ENCODE data around the gene SPNS3. TPM values are rescaled to one million over a fixed set of nuclear protein-coding genes. Genes with fewer than 3 reads are reported as not detected.

SPNS3 gene
- total and polyA plus RNA-seq, 2 of the 4 experiments (the other 2 are of a cell fraction): 0.18 TPM; not detected in 1

DNA sequence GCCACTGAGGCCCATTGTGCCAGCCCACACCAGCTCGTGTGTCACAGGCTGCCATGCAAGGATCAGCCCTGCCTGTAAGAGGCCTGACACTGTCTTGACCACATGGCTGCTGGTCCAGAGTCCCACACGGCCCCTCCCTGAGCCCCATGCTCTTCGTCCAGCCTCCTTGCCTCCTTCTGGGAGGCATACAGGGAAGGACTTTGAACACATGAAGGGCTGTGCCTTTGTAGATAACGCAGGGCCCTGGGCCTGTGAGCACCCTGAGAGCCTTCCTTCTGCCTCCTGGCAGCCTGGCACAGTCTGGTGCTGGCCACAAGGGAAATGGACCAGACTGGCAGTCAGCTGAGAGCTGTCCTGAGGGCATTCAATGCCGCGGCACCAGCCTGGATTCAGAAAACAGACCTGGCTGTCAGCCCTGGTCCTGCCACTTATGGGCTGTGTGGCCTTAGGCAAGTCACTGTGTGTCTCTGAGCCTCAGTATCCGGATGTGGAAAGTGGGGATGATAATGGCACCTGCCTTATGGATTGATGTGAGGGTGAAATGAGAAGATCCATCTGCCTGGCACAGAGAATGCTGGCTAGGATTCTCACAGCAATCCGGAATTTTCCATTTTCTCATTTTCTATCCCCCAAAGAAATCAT, 45.7 kb downstream of the SPNS3 start:
- H3K27ac ChIP-seq (ENCODE audit: insufficient read depth, low read length): no peak overlapping the region
- no peak overlapping the region for H3K56ac ChIP-seq (ENCODE audit: extremely low read depth, insufficient read depth, low read length)
- no peak overlapping the region for H3K23ac ChIP-seq (ENCODE audit: low read depth, low read length)
- no peaks in the 10 kb centered on the region; the same call in 1 of the 2 replicates for H4K20me1 ChIP-seq (ENCODE audit: insufficient read depth, low read length)
- H2BK20ac ChIP-seq (ENCODE audit: low read depth, low read length): no peak overlapping the region
- no peak overlapping the region for H4K91ac ChIP-seq (ENCODE audit: insufficient read depth, low read depth, low read length)
- BruUV-seq (replicated peaks): no TSS peak
- intact Hi-C loops (cut with micrococcal nuclease): no loop called here
- no peak overlapping the region for H4K5ac ChIP-seq (ENCODE audit: low read depth, low read length)
- no peaks in the 10 kb centered on the region for H3K79me1 ChIP-seq (ENCODE audit: low read depth in 1 of 2, low read length in 2 of 2)
- H2AK9ac ChIP-seq (replicated peaks; ENCODE audit: low read depth, low read length, poor library complexity): no peak overlapping the region
- H2BK15ac ChIP-seq (ENCODE audit: low read depth, low read length): no peak overlapping the region
- ATAC-seq (ENCODE audit: low read depth): no peak
- H3K4me3 ChIP-seq (ENCODE audit: insufficient read depth, low read depth, low read length): no peak overlapping the region
- no peak overlapping the region for H2AK5ac ChIP-seq (ENCODE audit: low read depth, low read length)
- TF ChIP-seq SMC3 (IDR thresholded peaks at IDR 0.05; ENCODE audit: low read depth, low read length) (no peak), MXI1 (IDR thresholded peaks at IDR 0.05; ENCODE audit: borderline replicate concordance, low read depth, low read length) (no peak), MAFK (IDR thresholded peaks at IDR 0.05; ENCODE audit: low read depth, low read length) (no peak), NFE2L2 (IDR thresholded peaks at IDR 0.05; ENCODE audit: low read depth, low read length) (no peak), FOS (IDR thresholded peaks at IDR 0.05; ENCODE audit: low read depth, low read length) (no peak), RAD21 (IDR thresholded peaks at IDR 0.05; ENCODE audit: low read length) (no peak), BHLHE40 (IDR thresholded peaks at IDR 0.05; ENCODE audit: low read depth, low read length) (no peak), MAZ (IDR thresholded peaks at IDR 0.05; ENCODE audit: borderline replicate concordance, low read depth, low read length) (no peak), CHD1 (IDR thresholded peaks at IDR 0.05; ENCODE audit: low read depth, low read length) (no peak), CEBPB (IDR thresholded peaks at IDR 0.05; ENCODE audit: low read depth, low read length) (no peak)
- TF ChIP-seq, protein P1, sequence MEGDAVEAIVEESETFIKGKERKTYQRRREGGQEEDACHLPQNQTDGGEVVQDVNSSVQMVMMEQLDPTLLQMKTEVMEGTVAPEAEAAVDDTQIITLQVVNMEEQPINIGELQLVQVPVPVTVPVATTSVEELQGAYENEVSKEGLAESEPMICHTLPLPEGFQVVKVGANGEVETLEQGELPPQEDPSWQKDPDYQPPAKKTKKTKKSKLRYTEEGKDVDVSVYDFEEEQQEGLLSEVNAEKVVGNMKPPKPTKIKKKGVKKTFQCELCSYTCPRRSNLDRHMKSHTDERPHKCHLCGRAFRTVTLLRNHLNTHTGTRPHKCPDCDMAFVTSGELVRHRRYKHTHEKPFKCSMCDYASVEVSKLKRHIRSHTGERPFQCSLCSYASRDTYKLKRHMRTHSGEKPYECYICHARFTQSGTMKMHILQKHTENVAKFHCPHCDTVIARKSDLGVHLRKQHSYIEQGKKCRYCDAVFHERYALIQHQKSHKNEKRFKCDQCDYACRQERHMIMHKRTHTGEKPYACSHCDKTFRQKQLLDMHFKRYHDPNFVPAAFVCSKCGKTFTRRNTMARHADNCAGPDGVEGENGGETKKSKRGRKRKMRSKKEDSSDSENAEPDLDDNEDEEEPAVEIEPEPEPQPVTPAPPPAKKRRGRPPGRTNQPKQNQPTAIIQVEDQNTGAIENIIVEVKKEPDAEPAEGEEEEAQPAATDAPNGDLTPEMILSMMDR (conservative IDR thresholded peaks at IDR 0.05; ENCODE audit: low read depth, low read length): no peak
- TF ChIP-seq, protein P2, sequence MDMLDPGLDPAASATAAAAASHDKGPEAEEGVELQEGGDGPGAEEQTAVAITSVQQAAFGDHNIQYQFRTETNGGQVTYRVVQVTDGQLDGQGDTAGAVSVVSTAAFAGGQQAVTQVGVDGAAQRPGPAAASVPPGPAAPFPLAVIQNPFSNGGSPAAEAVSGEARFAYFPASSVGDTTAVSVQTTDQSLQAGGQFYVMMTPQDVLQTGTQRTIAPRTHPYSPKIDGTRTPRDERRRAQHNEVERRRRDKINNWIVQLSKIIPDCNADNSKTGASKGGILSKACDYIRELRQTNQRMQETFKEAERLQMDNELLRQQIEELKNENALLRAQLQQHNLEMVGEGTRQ (IDR thresholded peaks at IDR 0.05; ENCODE audit: low read depth, low read length): no peak
- H3K9me1 ChIP-seq (ENCODE audit: insufficient read depth, low read length): no peaks in the 10 kb centered on the region
- dilution Hi-C loops (cut with HindIII; ENCODE audit: low sequenced_read_pairs, unreplicated experiment): no loop called here
- no peaks in the 10 kb centered on the region for H3K36me3 ChIP-seq (ENCODE audit: control insufficient read depth, insufficient read depth, low read length)
- H3K27me3 ChIP-seq (ENCODE audit: control insufficient read depth, insufficient read depth, low read length): peaks cover 52% of the 10 kb centered on the region
- H4K8ac ChIP-seq (ENCODE audit: low read depth in 2 of 2, low read length in 2 of 2): no peak overlapping the region
- H3K4ac ChIP-seq (ENCODE audit: low read depth, low read length): no peak overlapping the region
- H3K9me3 ChIP-seq (ENCODE audit: control insufficient read depth, insufficient read depth, low read length): no peaks in the 10 kb centered on the region
- H2BK120ac ChIP-seq (ENCODE audit: low read depth, low read length): no peak overlapping the region
- H2BK5ac ChIP-seq (ENCODE audit: low read depth, low read length, poor library complexity, severe bottlenecking): no peak overlapping the region
- no peak for DNase-seq
- ChIA-PET CTCF (no interaction called here), POLR2A (ENCODE audit: unreplicated experiment) (no interaction called here)
- no peak overlapping the region for H3K18ac ChIP-seq (ENCODE audit: low read depth, low read length)
- no peak overlapping the region for H3K14ac ChIP-seq (replicated peaks; ENCODE audit: low read depth, low read length)
- no peak overlapping the region for H2AFZ ChIP-seq (replicated peaks; ENCODE audit: low read length, poor library complexity)
- in situ Hi-C loops (cut with MboI; ENCODE audit: low sequenced_read_pairs): no loop called here
- no peak overlapping the region for H3K9ac ChIP-seq (ENCODE audit: low read depth, low read length)
- no peak overlapping the region for H3K4me2 ChIP-seq (ENCODE audit: low read depth, low read length)
- H3K4me1 ChIP-seq (ENCODE audit: control insufficient read depth, insufficient read depth, low read length): no peaks in the 10 kb centered on the region
- WGBS, 2 experiments (ENCODE audit: extremely low coverage in 2 of 2, insufficient read length in 1 of 2): 86% methylated on average over 1 of the region's 8 CpGs; no CpG with 5 or more reads in 1 of the 2 experiments

All from IMR-90 (cell line).